Measurements from ENCODE around the gene SLC2A5. TPM values are rescaled to one million over a fixed set of nuclear protein-coding genes. Genes with fewer than 3 reads are reported as not detected.

The SLC2A5 gene
- polyA plus RNA-seq, 1 experiment: 0.21 TPM

DNA sequence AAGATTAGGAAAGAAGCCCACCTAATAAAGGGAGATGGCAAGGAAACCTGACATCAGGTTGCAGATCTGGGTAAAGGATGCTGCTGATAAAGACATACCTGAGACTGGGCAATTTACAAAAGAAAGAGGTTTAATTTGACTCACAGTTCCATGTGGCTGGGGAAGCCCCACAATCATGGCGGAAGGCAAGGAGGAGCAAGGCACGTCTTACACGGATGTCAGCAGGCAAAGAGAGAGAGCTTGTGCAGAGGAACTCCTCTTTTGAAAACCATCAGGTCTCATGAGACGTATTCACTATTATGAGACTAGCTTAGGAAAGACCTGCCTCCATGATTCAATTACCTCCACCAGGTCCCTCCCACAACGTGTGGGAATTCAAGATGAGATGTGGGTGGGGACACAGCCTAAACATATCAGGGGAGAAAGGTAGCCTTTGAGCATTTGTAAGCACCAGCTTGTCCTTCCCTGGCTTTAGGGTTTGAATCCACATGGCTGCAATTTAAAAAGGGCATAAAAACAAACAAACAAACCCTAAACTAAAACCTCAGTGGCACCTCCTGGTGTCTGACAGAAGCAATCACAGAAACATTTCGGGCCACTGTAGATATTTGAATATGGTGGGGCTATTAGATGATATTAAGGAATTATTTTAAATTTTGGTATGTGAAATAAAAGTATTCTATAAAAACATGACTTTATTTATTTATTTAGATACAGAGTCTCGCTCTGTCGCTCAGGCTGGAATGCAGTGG is 76.3 kb downstream of the SLC2A5 start:
- CTCF ChIA-PET: interaction anchor here (0.6 to 1.5 kb wide), 3 partner anchors 12 to 236 kb away, joined by 3 to 4 read pairs (median 4); no protein-coding TSS in a partner anchor
- no peak for DNase-seq (ENCODE audit: low read depth, low spot score)
- H3K27me3 ChIP-seq (ENCODE audit: control insufficient read depth, insufficient read depth, low read length): peaks cover 2% of the 10 kb centered on the region
- TF ChIP-seq, protein P1, sequence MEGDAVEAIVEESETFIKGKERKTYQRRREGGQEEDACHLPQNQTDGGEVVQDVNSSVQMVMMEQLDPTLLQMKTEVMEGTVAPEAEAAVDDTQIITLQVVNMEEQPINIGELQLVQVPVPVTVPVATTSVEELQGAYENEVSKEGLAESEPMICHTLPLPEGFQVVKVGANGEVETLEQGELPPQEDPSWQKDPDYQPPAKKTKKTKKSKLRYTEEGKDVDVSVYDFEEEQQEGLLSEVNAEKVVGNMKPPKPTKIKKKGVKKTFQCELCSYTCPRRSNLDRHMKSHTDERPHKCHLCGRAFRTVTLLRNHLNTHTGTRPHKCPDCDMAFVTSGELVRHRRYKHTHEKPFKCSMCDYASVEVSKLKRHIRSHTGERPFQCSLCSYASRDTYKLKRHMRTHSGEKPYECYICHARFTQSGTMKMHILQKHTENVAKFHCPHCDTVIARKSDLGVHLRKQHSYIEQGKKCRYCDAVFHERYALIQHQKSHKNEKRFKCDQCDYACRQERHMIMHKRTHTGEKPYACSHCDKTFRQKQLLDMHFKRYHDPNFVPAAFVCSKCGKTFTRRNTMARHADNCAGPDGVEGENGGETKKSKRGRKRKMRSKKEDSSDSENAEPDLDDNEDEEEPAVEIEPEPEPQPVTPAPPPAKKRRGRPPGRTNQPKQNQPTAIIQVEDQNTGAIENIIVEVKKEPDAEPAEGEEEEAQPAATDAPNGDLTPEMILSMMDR (IDR thresholded peaks at IDR 0.05; ENCODE audit: low read depth, low read length): peak; percentile 26
- H3K4me3 ChIP-seq (ENCODE audit: low read depth, low read length): no peak overlapping the region
- no peak overlapping the region for H3K27ac ChIP-seq (ENCODE audit: low read depth, low read length)
- no peaks in the 10 kb centered on the region for H3K9me3 ChIP-seq (ENCODE audit: control insufficient read depth, insufficient read depth, low read length)
- POLR2A ChIA-PET: no interaction called here

- ChIA-PET POLR2A (no interaction called here), CTCF (interaction anchor here (1.4 to 4.8 kb wide), 3 partner anchors 15 to 72 kb away, joined by 6 to 48 read pairs (median 6); no protein-coding TSS in a partner anchor)
- no peak overlapping the region for H3K27ac ChIP-seq (ENCODE audit: low read depth, low read length)
- TF ChIP-seq, protein P1 (IDR thresholded peaks at IDR 0.05; ENCODE audit: low read depth, low read length): no peak
- H3K9me3 ChIP-seq (ENCODE audit: control insufficient read depth, insufficient read depth, low read length): peaks cover 5% of the 10 kb centered on the region; the same call in 1 of the 2 replicates
- no peak for DNase-seq (ENCODE audit: low read depth, low spot score)
- H3K4me3 ChIP-seq (ENCODE audit: low read depth, low read length): no peak overlapping the region
- peaks cover 2% of the 10 kb centered on the region for H3K27me3 ChIP-seq (ENCODE audit: control insufficient read depth, insufficient read depth, low read length)
Observed at GRCh38 chr1:8989821-8990220, 79.6 kb downstream of the SLC2A5 start.

- TF ChIP-seq, protein P1 (IDR thresholded peaks at IDR 0.05; ENCODE audit: low read depth, low read length): no peak
- CTCF ChIA-PET: interaction anchor here (1.3 to 4.8 kb wide), 4 partner anchors 16 to 75 kb away, joined by 4 to 48 read pairs (median 8); no protein-coding TSS in a partner anchor
- DNase-seq (ENCODE audit: low read depth, low spot score): no peak
- Histone ChIP-seq H3K27me3 (ENCODE audit: control insufficient read depth, insufficient read depth, low read length) (peaks cover 2% of the 10 kb centered on the region), H3K27ac (ENCODE audit: low read depth, low read length) (no peak overlapping the region), H3K4me3 (ENCODE audit: low read depth, low read length) (no peak overlapping the region), H3K9me3 (ENCODE audit: control insufficient read depth, insufficient read depth, low read length) (peaks cover 5% of the 10 kb centered on the region; the same call in 1 of the 2 replicates)
- POLR2A ChIA-PET: interaction anchor here (0.5 kb wide), 1 partner anchor 123 kb away, joined by 4 read pairs; no protein-coding TSS in a partner anchor
Observed at GRCh38 chr1:8989061-8989460, 80.4 kb downstream of the SLC2A5 start.

- TF ChIP-seq, protein P1 (IDR thresholded peaks at IDR 0.05; ENCODE audit: low read depth, low read length): no peak
- ChIA-PET CTCF (interaction anchor here (1.3 to 4.8 kb wide), 6 partner anchors 16 to 129 kb away, joined by 4 to 48 read pairs (median 6); no protein-coding TSS in a partner anchor), POLR2A (no interaction called here)
- DNase-seq (ENCODE audit: low read depth, low spot score): no peak
- no peak overlapping the region for H3K4me3 ChIP-seq (ENCODE audit: low read depth, low read length)
- H3K27ac ChIP-seq (ENCODE audit: low read depth, low read length): no peak overlapping the region
- peaks cover 5% of the 10 kb centered on the region; the same call in 1 of the 2 replicates for H3K9me3 ChIP-seq (ENCODE audit: control insufficient read depth, insufficient read depth, low read length)
- H3K27me3 ChIP-seq (ENCODE audit: control insufficient read depth, insufficient read depth, low read length): peaks cover 2% of the 10 kb centered on the region
Observed at GRCh38 chr1:8988618-8988967, 80.8 kb downstream of the SLC2A5 start.
